NT2/D1 (cell line): Measurements from ENCODE around the gene GLA.

Source experiments
- DNase-seq: peaks from one replicate; pipeline ENCODE4 v3.0.0-alpha.2; 2011; ENCODE audit warnings: low read depth, low spot score
- H3K27me3 ChIP-seq: 2 replicates; pipeline ENCODE4 v1.6.0; 2011; ENCODE audit warnings: mild to moderate bottlenecking; ENCODE audit not compliant: insufficient read length, insufficient read depth
- H3K36me3 ChIP-seq: 2 replicates; pipeline ENCODE4 v1.6.1; 2011; ENCODE audit warnings: mild to moderate bottlenecking, low read length, mixed read lengths; ENCODE audit not compliant: insufficient read depth, insufficient read length
- H3K4me1 ChIP-seq: 2 replicates; pipeline ENCODE4 v1.5.1; 2011; ENCODE audit not compliant: insufficient read depth, insufficient read length
- H3K4me3 ChIP-seq: 2 replicates; pipeline ENCODE4 v1.5.1; 2011; ENCODE audit warnings: low read depth; ENCODE audit not compliant: insufficient read length
- H3K9ac ChIP-seq: 2 replicates; pipeline ENCODE4 v1.6.0; 2011; ENCODE audit warnings: low read depth; ENCODE audit not compliant: insufficient read length
- H3K9me3 ChIP-seq: 2 replicates; pipeline ENCODE4 v1.5.1; 2011; ENCODE audit warnings: mild to moderate bottlenecking, low read length; ENCODE audit not compliant: insufficient read depth
- SUZ12 ChIP-seq: IDR thresholded peaks from 2 replicates; pipeline ENCODE4 v1.6.1; 2011; ENCODE audit not compliant: insufficient read length, insufficient read depth; ENCODE audit errors: extremely low read depth
- YY1 ChIP-seq: IDR thresholded peaks from 2 replicates; pipeline ENCODE4 v1.6.1; 2011; ENCODE audit not compliant: insufficient read length, insufficient read depth
- ZNF274 ChIP-seq: IDR thresholded peaks from 2 replicates; pipeline ENCODE4 v1.6.1; 2011; ENCODE audit warnings: mild to moderate bottlenecking, low read depth, low read length

Gene GLA

DNA sequence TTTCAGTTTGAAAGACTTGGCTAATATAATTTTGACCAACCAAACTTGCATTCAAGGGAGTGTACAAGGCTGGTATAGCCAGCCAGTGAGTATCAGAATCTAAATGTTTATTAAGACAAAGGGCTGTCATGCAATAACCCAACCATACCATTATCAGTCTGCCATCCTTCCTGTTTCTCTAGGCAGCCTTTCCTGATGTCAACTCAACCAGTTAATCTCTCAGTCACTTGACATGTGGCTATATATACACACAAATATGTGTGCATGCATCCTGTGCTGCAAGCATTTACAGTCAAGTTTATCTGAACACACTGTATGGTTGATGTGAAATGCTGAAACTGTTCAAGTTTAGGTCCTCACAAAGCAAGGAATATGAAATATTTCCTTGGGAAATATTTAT is 38.9 kb downstream of the GLA start:
- H3K9me3 ChIP-seq: no peaks in the 10 kb centered on the region
- no peak overlapping the region for H3K4me3 ChIP-seq
- no peak for DNase-seq
- no peaks in the 10 kb centered on the region for H3K4me1 ChIP-seq
- no peaks in the 10 kb centered on the region for H3K36me3 ChIP-seq
- no peak overlapping the region for H3K9ac ChIP-seq
- H3K27me3 ChIP-seq: no peaks in the 10 kb centered on the region
- TF ChIP-seq YY1 (no peak), ZNF274 (no peak), SUZ12 (no peak)

DNA sequence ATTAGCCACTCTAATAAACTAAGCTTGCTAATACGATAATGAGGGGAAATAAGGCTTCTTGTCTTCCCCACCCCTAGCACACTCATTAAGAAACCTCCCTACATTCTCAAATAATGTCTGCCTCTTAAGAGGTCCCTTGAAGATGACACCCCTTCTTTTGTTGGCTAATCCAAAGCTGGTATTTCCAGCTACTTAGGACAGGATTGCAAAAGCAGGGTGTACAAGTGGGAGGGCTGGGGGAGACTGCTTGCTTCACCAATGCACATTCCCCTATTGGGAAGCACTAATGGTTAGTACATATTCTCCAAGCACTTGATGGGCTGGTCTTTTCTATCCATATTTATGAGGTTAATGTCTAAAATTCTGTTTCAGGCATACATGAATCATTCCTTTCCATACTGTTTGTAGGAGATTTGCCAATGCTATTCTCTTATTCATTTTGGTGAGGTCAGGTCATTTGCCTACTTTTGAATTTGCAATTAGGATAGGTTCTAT is 42.4 kb downstream of the GLA start:
- Histone ChIP-seq H3K9me3 (no peaks in the 10 kb centered on the region), H3K9ac (no peak overlapping the region), H3K27me3 (no peaks in the 10 kb centered on the region), H3K4me1 (no peaks in the 10 kb centered on the region), H3K4me3 (no peak overlapping the region), H3K36me3 (no peaks in the 10 kb centered on the region)
- no peak for DNase-seq
- TF ChIP-seq YY1: no peak
- TF ChIP-seq ZNF274: no peak
- no peak for TF ChIP-seq SUZ12

DNA sequence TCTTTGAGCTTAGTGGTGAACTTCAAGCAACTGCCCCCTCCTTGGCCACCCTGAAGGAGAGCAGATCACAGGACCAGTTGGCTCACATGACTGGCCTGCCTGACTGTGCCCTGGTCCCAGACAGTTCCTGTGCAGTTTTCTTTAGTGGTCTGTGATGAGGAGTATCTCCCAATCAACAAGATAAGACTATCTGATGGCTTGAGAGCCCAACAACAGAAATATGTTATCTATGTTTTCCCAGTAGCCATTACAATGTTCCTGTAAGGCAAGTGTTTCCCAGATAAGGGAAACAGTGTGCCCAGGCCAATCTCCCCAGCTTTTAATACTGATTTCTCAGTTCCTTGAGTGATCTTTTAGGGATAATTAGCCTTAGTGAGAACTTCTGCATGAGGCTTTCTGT is 45.0 kb downstream of the GLA start:
- no peak overlapping the region for H3K4me3 ChIP-seq
- no peaks in the 10 kb centered on the region for H3K36me3 ChIP-seq
- H3K9me3 ChIP-seq: no peaks in the 10 kb centered on the region
- H3K4me1 ChIP-seq: no peaks in the 10 kb centered on the region
- DNase-seq: no peak
- H3K27me3 ChIP-seq: no peaks in the 10 kb centered on the region
- TF ChIP-seq YY1: no peak
- TF ChIP-seq SUZ12: no peak
- no peak for TF ChIP-seq ZNF274
- no peak overlapping the region for H3K9ac ChIP-seq

DNA sequence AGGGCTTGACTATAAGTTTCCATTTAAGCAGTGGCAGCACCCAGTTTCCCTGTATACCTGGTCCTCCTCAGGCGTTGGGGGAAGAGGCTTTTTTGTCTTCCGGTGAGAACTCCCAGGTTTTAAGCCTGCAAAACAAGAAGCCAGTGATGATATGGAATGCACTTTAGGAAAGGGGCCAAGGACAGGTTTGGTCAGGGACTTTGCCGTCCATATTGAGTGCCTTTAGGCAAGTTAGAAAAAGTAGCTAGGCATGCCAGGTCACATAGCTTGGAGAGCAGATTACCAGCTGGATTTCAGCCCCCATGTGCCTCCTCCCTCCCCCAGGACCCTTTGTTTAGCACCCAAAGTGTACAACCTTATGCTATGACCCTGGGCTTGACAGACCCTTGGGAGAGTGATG is 45.6 kb downstream of the GLA start:
- H3K4me3 ChIP-seq: no peak overlapping the region
- H3K36me3 ChIP-seq: no peaks in the 10 kb centered on the region
- no peaks in the 10 kb centered on the region for H3K9me3 ChIP-seq
- H3K9ac ChIP-seq: no peak overlapping the region
- H3K4me1 ChIP-seq: no peaks in the 10 kb centered on the region
- no peaks in the 10 kb centered on the region for H3K27me3 ChIP-seq
- TF ChIP-seq YY1 (no peak), ZNF274 (no peak), SUZ12 (no peak)
- DNase-seq: no peak

DNA sequence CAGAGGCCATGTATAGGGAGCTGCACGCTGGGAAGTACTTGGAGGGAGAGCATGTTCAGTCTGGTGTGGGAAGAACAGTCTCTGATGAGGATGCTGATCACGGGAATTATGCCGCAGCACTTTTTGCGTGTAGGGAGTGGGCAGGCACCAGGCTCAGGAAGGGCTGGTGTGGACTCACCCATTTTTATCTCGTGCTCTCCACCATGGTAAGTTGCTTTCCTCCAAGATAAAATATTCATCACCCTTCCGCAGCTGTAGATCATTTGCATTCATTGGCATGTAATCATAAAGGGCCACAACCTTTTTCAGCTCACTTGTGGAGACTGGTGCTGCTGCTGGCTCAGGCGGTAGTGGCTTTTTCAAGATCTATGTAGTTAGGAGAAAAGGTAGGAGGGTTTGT is 47.3 kb downstream of the GLA start:
- no peaks in the 10 kb centered on the region for H3K36me3 ChIP-seq
- TF ChIP-seq ZNF274 (no peak), YY1 (no peak), SUZ12 (no peak)

DNA sequence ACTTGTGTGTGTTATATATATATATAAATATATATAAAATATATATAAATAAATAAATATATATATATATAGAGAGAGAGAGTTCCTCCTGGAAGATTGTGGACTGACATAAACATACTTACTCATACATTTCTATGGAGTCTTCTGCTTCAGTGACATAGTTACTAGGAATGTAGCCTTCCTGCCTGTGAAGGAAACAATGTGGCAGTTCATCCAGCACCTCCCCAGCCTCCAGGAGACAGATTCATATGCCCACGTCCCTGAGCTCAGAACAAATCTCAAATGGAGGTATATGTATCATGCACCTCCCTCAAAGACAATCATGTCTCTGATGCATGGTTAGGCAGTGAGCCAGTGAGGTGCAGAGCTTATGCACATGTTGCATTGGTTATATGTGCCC is 47.8 kb downstream of the GLA start:
- Histone ChIP-seq H3K4me1 (no peaks in the 10 kb centered on the region), H3K4me3 (no peak overlapping the region), H3K9me3 (no peaks in the 10 kb centered on the region), H3K36me3 (no peaks in the 10 kb centered on the region), H3K9ac (no peak overlapping the region), H3K27me3 (no peaks in the 10 kb centered on the region)
- no peak for DNase-seq
- TF ChIP-seq YY1 (no peak), ZNF274 (no peak), SUZ12 (no peak)

More for the DNA sequence above, 47.3 kb downstream of the GLA start:
- no peaks in the 10 kb centered on the region for H3K4me1 ChIP-seq
- no peaks in the 10 kb centered on the region for H3K27me3 ChIP-seq
- H3K9ac ChIP-seq: no peak overlapping the region
- H3K9me3 ChIP-seq: no peaks in the 10 kb centered on the region
- no peak overlapping the region for H3K4me3 ChIP-seq
- DNase-seq: no peak

DNA sequence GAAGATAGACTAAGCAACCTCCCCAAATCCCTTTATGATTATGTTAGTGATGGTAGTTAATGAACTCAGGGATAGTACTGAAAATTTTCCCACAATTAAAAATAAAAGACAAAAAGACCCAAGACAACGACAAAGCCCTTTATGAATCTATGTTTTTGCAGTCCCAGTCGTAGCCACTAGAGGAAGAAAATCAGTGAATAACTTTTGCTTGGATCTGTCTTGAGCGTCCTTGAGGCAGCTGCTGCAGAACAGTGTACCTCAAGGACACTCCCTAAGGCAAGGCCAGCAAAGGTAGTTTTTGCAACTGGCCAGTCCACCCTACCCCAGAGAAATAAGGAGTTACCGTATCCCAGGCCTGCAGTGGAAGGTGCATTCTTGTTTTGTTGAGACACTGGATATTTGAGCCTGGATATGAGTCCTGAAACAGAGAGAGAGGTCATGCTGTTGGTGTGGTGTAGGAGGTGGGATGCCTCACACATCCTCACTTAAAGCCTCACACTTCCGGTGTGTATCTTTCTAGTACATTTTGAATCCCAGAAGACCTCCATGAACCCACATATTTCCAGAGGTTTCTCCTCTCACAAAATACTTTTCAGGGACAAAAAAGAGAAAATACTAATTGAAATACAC is 50.4 kb downstream of the GLA start:
- TF ChIP-seq SUZ12 (no peak), ZNF274 (no peak), YY1 (no peak)
- Histone ChIP-seq H3K4me1 (no peaks in the 10 kb centered on the region), H3K27me3 (no peaks in the 10 kb centered on the region), H3K9ac (no peak overlapping the region), H3K4me3 (no peak overlapping the region), H3K9me3 (no peaks in the 10 kb centered on the region), H3K36me3 (no peaks in the 10 kb centered on the region)
- DNase-seq: no peak
